Endothelial cell of umbilical vein (primary cell): ENCODE results near the gene PRDX5. TPM values are rescaled to one million over a fixed set of nuclear protein-coding genes. Genes with fewer than 3 reads are reported as not detected.

Experiments
- BruUV-seq: library from RNA; stranded (reverse); fragments of 400-500 nt; replicated peaks from 2 replicates; lab custom pipeline; 2021; lab: Mats Ljungman, UMichigan
- CTCF ChIA-PET: fragments of 300-600, 350-600 bp; sonication (Branson Sonifier 250); formaldehyde crosslinking; loops from one replicate; lab custom pipeline; 2021; ENCODE audit warnings: antibody characterized with exemption, inconsistent platforms; lab: Charles Lee
- POLR2A ChIA-PET: fragments of 300-600, 350-600 bp; sonication (Branson Sonifier 250); formaldehyde crosslinking; loops from one replicate; lab custom pipeline; 2021; ENCODE audit warnings: antibody characterized with exemption, inconsistent platforms; lab: Charles Lee
- DNase-seq: peaks from one replicate; pipeline ENCODE4 v3.0.0-alpha.2; 2011; ENCODE audit warnings: low read depth, low spot score
- FAIRE-seq: peaks from 2 replicates; lab custom pipeline; 2011; peaks lifted over from hg19 to GRCh38; lab: Jason Lieb, UNC
- H2AFZ ChIP-seq: 2 replicates; pipeline ENCODE4 v1.6.0; 2012; ENCODE audit warnings: low read depth, low read length, control low read depth, inconsistent platforms
- H3K27ac ChIP-seq: 2 replicates; pipeline ENCODE4 v1.5.1; 2011; ENCODE audit warnings: low read depth, mild to moderate bottlenecking, control low read depth, low read length, moderate library complexity; ENCODE audit not compliant: insufficient read depth
- H3K27me3 ChIP-seq, 2 experiments: 2 replicates each; pipeline versions ENCODE4 v1.6.0 to v1.6.1; 2011; ENCODE audit warnings: low read length in 2 of 2, mixed read lengths in 1 of 2; ENCODE audit not compliant: control insufficient read depth in 2 of 2, insufficient read depth in 2 of 2
- H3K36me3 ChIP-seq, 2 experiments: 2 replicates in 1 of 2; 3 replicates in 1 of 2; pipeline ENCODE4 v1.5.1; 2011; ENCODE audit warnings: low read length in 2 of 2, mild to moderate bottlenecking in 1 of 2, moderate library complexity in 1 of 2; ENCODE audit not compliant: control insufficient read depth in 2 of 2, insufficient read depth in 2 of 2; ENCODE audit errors: extremely low read depth in 1 of 2
- H3K4me1 ChIP-seq: 3 replicates; pipeline ENCODE4 v1.5.1; 2011; ENCODE audit warnings: mild to moderate bottlenecking, low read length; ENCODE audit not compliant: control insufficient read depth, insufficient read depth; ENCODE audit errors: extremely low read depth
- H3K4me2 ChIP-seq: 2 replicates; pipeline ENCODE4 v1.6.1; 2011; ENCODE audit warnings: low read length, control low read depth, mixed read lengths; ENCODE audit not compliant: insufficient read depth
- H3K4me3 ChIP-seq, 3 experiments: fragments of 200-600 bp in 1 of 3; sonication (generic), shearing (Covaris generic) in 1 of 3; replicated peaks in 1 of 3; 2 replicates each; pipeline ENCODE4 v1.5.1; 2011 to 2016; ENCODE audit warnings: control low read depth in 3 of 3, low read length in 3 of 3, mild to moderate bottlenecking in 2 of 3, inconsistent platforms in 1 of 3, low read depth in 1 of 3, moderate library complexity in 1 of 3; ENCODE audit not compliant: insufficient read depth in 1 of 3
- H3K79me2 ChIP-seq: 2 replicates; pipeline ENCODE4 v1.6.0; 2012; ENCODE audit warnings: low read length, inconsistent platforms; ENCODE audit not compliant: control insufficient read depth, insufficient read depth
- H3K9ac ChIP-seq: replicated peaks from 2 replicates; pipeline ENCODE3; 2011; ENCODE audit warnings: low read length, control low read depth; ENCODE audit not compliant: insufficient read depth; ENCODE audit errors: extremely low read depth
- H3K9me1 ChIP-seq: replicated peaks from 3 replicates; pipeline ENCODE4 v1.6.0; 2011; ENCODE audit warnings: mild to moderate bottlenecking, low read length; ENCODE audit not compliant: control insufficient read depth, insufficient read depth; ENCODE audit errors: extremely low read depth
- H3K9me3 ChIP-seq: replicated peaks from 2 replicates; pipeline ENCODE4 v1.5.1; 2012; ENCODE audit warnings: low read length, inconsistent platforms; ENCODE audit not compliant: control insufficient read depth, insufficient read depth
- H4K20me1 ChIP-seq: replicated peaks from 2 replicates; pipeline ENCODE3; 2011; ENCODE audit warnings: mild to moderate bottlenecking, low read length; ENCODE audit not compliant: control insufficient read depth, insufficient read depth; ENCODE audit errors: extremely low read depth
- CTCF ChIP-seq, 2 donors: IDR thresholded peaks; 1 replicate in 1 of 2; 2 replicates in 1 of 2; pipeline ENCODE4 v1.5.1; 2011; ENCODE audit warnings: low read length in 2 of 2, mild to moderate bottlenecking in 2 of 2, moderate library complexity in 2 of 2, control low read depth in 1 of 2, inconsistent platforms in 1 of 2, low read depth in 1 of 2; ENCODE audit not compliant: insufficient read depth in 1 of 2; ENCODE audit errors: extremely low read depth in 1 of 2
- EZH2 ChIP-seq: IDR thresholded peaks from 2 replicates; pipeline ENCODE4 v1.6.1; 2012; ENCODE audit warnings: borderline replicate concordance, low read depth, mild to moderate bottlenecking, moderate library complexity, low read length, inconsistent platforms; ENCODE audit not compliant: severe bottlenecking
- GATA2 ChIP-seq: IDR thresholded peaks from 2 replicates; pipeline ENCODE4 v1.7.0; 2011; ENCODE audit warnings: low read depth, mild to moderate bottlenecking, moderate library complexity, mixed read lengths, low read length; ENCODE audit not compliant: insufficient read length, insufficient read depth
- JUN ChIP-seq: IDR thresholded peaks from 2 replicates; pipeline ENCODE4 v1.6.1; 2011; ENCODE audit warnings: borderline replicate concordance, low read depth; ENCODE audit not compliant: insufficient read length, insufficient read depth
- MAX ChIP-seq: IDR thresholded peaks from 2 replicates; pipeline ENCODE4 v1.6.1; 2011; ENCODE audit not compliant: insufficient read depth, insufficient read length
- MYC ChIP-seq: IDR thresholded peaks from one replicate; pipeline ENCODE4 v1.6.1; 2011; ENCODE audit warnings: mild to moderate bottlenecking, low read depth, low read length
- POLR2AphosphoS5 ChIP-seq: IDR thresholded peaks from 2 replicates; pipeline ENCODE4 v1.6.1; 2012; ENCODE audit warnings: low read depth, mild to moderate bottlenecking, control low read depth, low read length, moderate library complexity; ENCODE audit not compliant: insufficient read depth
- dilution Hi-C: fragments of 300-500 bp; cut with MboI; formaldehyde crosslinking; loops from one replicate; pipeline ENCODE4 v1.15.0; 2019; ENCODE audit warnings: low sequenced_read_pairs; ENCODE audit not compliant: extremely low pct_ligation_motif_present
- intact Hi-C: fragments of 100-400 bp; cut with micrococcal nuclease; formaldehyde crosslinking; loops from one replicate; pipeline ENCODE4 v1.10.0; 2022
- polyA plus RNA-seq, 4 experiments: library from polyadenylated mRNA; depleted of rRNA in 3 of 4; stranded (reverse) in 3 of 4; unstranded in 1 of 4; fragments of >200 nt; gene quantifications; 2 replicates each; pipeline versions ENCODE4 v1.2.1 to v1.2.3, GENCODE V29; 2011 to 2012; ENCODE audit warnings: missing spikeins in 1 of 4
- total RNA-seq: library from RNA; stranded (reverse); gene quantifications from 2 replicates; pipeline ENCODE4 v1.2.3, GENCODE V29; 2021

Gene PRDX5
- total and polyA plus RNA-seq, 2 donors (not counting 3 experiments of a cell fraction or from before 2014, with no cell fraction given), result 199 to 709 TPM

GRCh38 chr11:64353715-64354506, 36.0 kb downstream of the PRDX5 start:
- H3K4me3 ChIP-seq, result no peak overlapping the region
- ChIA-PET CTCF (interaction anchor here (0.6 to 5.5 kb wide), 16 partner anchors 9 to 334 kb away, joined by 3 to 107 read pairs (median 9); partner anchors contain the start of genes CATSPERZ, ESRRA, FERMT3 and PRDX5), POLR2A (no interaction called here)
- no peaks in the 10 kb centered on the region for H3K27me3 ChIP-seq
- H3K9ac ChIP-seq, result no peak overlapping the region
- peaks cover 19% of the 10 kb centered on the region for H3K4me1 ChIP-seq
- DNase-seq (no peak), FAIRE-seq (no peak)
- intact Hi-C loops, result no loop called here
- H3K36me3 ChIP-seq, result no peaks in the 10 kb centered on the region
- no peaks in the 10 kb centered on the region for H3K9me1 ChIP-seq
- H4K20me1 ChIP-seq, result no peaks in the 10 kb centered on the region
- dilution Hi-C loops, result no loop called here
- no TSS peak for BruUV-seq
- TF ChIP-seq GATA2 (no peak), MYC (no peak), EZH2 (no peak), JUN (no peak), POLR2AphosphoS5 (no peak), CTCF (IDR thresholded peaks at IDR 0.05; ENCODE audit: extremely low read depth in 1 of 2, insufficient read depth in 1 of 2, low read depth in 1 of 2, low read length in 2 of 2) (no peak), MAX (no peak)
- H3K9me3 ChIP-seq, result no peaks in the 10 kb centered on the region
- H3K27ac ChIP-seq, result no peak overlapping the region
- H3K4me2 ChIP-seq, result no peak overlapping the region
- H2AFZ ChIP-seq, result no peak overlapping the region
- no peaks in the 10 kb centered on the region for H3K79me2 ChIP-seq
